Activated CD8-positive, alpha-beta T cell treated with anti-CD3 and anti-CD28 coated beads for 36 hours (primary cell): ENCODE results near the gene ALOX12B. TPM values are rescaled to one million over a fixed set of nuclear protein-coding genes. Genes with fewer than 3 reads are reported as not detected.

ENCODE experiments used
- ATAC-seq: fragments of 200-7000 bp; cut with Tn5 transposase; one replicate; pipeline ENCODE4 v1.10.0; 2021; ENCODE audit warnings: mild to moderate bottlenecking, moderate library complexity
- CTCF ChIA-PET: fragments of 350-600 bp; sonication (Branson Sonifier 250); formaldehyde crosslinking; loops from one replicate; lab custom pipeline; 2021; ENCODE audit warnings: antibody characterized with exemption; lab: Charles Lee
- POLR2A ChIA-PET: fragments of 350-600 bp; sonication (Branson Sonifier 250); formaldehyde crosslinking; loops from one replicate; lab custom pipeline; 2021; ENCODE audit warnings: antibody characterized with exemption; lab: Charles Lee
- DNase-seq: peaks from one replicate; pipeline ENCODE4 v3.0.0-alpha.2; 2020
- H3K27ac Mint-ChIP-seq: one replicate; pipeline ENCODE4 v1.8.0; 2021; ENCODE audit warnings: mild to moderate bottlenecking, mixed read lengths
- H3K27me3 Mint-ChIP-seq: one replicate; pipeline ENCODE4 v1.8.0; 2021; ENCODE audit warnings: mixed read lengths
- H3K36me3 Mint-ChIP-seq: one replicate; pipeline ENCODE4 v1.8.0; 2021; ENCODE audit warnings: low read depth, mixed read lengths
- H3K4me1 Mint-ChIP-seq: one replicate; pipeline ENCODE4 v1.8.0; 2021; ENCODE audit warnings: low read depth, mixed read lengths
- H3K4me3 Mint-ChIP-seq: one replicate; pipeline ENCODE4 v1.8.0; 2021; ENCODE audit warnings: mild to moderate bottlenecking, moderate library complexity, mixed read lengths
- H3K9me3 Mint-ChIP-seq: one replicate; pipeline ENCODE4 v1.8.0; 2021; ENCODE audit warnings: mixed read lengths
- intact Hi-C: fragments of 100-400 bp; cut with micrococcal nuclease; formaldehyde crosslinking; loops from one replicate; pipeline ENCODE4 v1.10.0; 2022
- total RNA-seq, 2 experiments: library from RNA; stranded (reverse); gene quantifications; one replicate each; pipeline ENCODE4 v1.2.3, GENCODE V29; 2021
- TF ChIP-seq, protein P1 (sequence below): fragments of 200-600 bp; IDR thresholded peaks from one replicate; pipeline ENCODE4 v1.8.0; 2022; ENCODE audit warnings: antibody characterized with exemption, mild to moderate bottlenecking

ALOX12B gene
- total RNA-seq, 2 experiments from 2014 or later, result 4.3 to 5.2 TPM

DNA sequence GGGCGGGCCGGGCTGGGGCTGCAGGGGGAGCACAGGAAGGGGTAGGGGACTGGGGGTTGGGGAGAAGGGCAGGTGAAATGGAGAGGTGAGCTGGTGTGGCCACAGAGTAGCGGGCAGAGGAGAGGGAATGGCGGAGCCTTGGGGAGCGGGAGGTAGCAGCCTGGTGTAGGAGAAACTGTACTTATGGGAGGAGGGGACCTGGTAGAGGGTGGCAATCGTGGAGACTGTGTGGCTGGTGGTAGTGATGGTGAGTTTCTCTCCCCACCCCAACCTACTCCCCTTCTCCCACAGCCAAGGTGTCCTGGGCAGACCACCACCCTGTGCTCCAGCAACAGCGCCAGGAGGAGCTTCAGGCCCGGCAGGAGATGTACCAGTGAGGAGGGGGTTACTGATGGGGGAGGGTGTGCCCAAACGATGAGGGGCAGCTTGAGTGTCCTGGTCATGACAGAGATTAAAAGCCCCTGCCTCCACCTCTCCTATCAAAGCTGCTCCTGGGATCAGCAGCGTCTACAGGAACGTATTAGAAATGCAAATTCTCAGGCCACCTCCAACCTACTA lies 47.8 kb downstream of the ALOX12B start:
- TF ChIP-seq, protein P1, sequence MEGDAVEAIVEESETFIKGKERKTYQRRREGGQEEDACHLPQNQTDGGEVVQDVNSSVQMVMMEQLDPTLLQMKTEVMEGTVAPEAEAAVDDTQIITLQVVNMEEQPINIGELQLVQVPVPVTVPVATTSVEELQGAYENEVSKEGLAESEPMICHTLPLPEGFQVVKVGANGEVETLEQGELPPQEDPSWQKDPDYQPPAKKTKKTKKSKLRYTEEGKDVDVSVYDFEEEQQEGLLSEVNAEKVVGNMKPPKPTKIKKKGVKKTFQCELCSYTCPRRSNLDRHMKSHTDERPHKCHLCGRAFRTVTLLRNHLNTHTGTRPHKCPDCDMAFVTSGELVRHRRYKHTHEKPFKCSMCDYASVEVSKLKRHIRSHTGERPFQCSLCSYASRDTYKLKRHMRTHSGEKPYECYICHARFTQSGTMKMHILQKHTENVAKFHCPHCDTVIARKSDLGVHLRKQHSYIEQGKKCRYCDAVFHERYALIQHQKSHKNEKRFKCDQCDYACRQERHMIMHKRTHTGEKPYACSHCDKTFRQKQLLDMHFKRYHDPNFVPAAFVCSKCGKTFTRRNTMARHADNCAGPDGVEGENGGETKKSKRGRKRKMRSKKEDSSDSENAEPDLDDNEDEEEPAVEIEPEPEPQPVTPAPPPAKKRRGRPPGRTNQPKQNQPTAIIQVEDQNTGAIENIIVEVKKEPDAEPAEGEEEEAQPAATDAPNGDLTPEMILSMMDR, result no peak
- Mint-ChIP-seq H3K4me3 (no peak overlapping the region), H3K36me3 (no peaks in the 10 kb centered on the region), H3K4me1 (peaks cover 4% of the 10 kb centered on the region), H3K27ac (no peak overlapping the region), H3K27me3 (peaks cover 18% of the 10 kb centered on the region), H3K9me3 (no peaks in the 10 kb centered on the region)
- no peak for ATAC-seq
- no peak for DNase-seq
- CTCF ChIA-PET, result interaction anchor here (1.0 to 4.4 kb wide), 4 partner anchors 18 to 296 kb away, joined by 3 to 65 read pairs (median 14); no protein-coding TSS in a partner anchor
- POLR2A ChIA-PET, result no interaction called here
- intact Hi-C loops, result no loop called here

DNA sequence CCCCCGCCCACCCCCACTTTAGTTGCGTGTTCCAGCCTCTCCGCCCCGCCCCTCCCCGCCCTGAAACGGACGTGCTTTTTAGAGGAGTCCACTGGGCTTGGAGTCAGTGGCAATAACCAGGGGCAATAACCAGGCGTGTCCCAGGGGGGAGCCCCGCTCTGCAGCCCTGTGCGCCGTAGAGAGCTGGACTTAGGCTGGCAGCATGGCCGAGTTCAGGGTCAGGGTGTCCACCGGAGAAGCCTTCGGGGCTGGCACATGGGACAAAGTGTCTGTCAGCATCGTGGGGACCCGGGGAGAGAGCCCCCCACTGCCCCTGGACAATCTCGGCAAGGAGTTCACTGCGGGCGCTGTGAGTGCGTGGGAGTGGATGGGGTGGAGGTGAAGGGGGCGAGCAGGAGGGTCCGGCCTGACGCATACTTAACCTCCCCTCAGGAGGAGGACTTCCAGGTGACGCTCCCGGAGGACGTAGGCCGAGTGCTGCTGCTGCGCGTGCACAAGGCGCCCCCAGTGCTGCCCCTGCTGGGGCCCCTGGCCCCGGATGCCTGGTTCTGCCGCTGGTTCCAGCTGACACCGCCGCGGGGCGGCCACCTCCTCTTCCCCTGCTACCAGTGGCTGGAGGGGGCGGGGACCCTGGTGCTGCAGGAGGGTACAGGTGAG lies 48.4 kb downstream of the ALOX12B start, which contains the start of gene ALOX15B:
ALOX15B (plus strand) TSS at position 106 of the 657 bp plus-strand sequence; CDS start at position 203, 97 bp downstream.
- peaks cover 4% of the 10 kb centered on the region for H3K4me1 Mint-ChIP-seq
- H3K4me3 Mint-ChIP-seq, result no peak within 1 kb of the TSS
- ATAC-seq (peak; percentile 52), DNase-seq (peak; percentile 34)
- H3K36me3 Mint-ChIP-seq, result no peaks in the 10 kb centered on the region
- peaks cover 22% of the 10 kb centered on the region for H3K27me3 Mint-ChIP-seq
- ChIA-PET POLR2A (no interaction called here), CTCF (interaction anchor here (1.0 to 4.4 kb wide), 4 partner anchors 18 to 295 kb away, joined by 3 to 65 read pairs (median 14); no protein-coding TSS in a partner anchor)
- H3K27ac Mint-ChIP-seq, result no peak within 1 kb of the TSS
- intact Hi-C loops, result no loop called here
- no peaks in the 10 kb centered on the region for H3K9me3 Mint-ChIP-seq
- TF ChIP-seq, protein P1, result no peak

DNA sequence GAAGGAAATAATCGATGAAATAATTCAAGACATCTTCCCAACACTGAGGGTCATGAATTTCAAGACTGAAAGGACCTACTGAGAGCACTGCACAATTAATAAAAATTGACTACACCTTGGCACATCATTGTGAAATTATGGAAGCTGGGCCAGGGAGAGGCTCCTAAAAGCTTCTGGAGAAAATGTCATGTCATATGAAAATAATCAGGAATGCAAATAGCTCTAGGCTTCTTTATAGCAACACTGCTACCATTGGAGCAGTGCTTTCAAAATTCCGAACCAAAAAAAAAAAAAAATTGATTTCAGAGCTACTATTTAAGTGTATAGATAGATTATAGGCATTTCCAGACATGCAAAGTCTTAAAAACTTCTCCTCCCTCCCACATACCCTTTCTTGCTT lies 55.1 kb downstream of the ALOX12B start:
- Mint-ChIP-seq H3K36me3 (no peaks in the 10 kb centered on the region), H3K27ac (no peak overlapping the region), H3K4me1 (no peaks in the 10 kb centered on the region), H3K4me3 (no peak overlapping the region), H3K27me3 (peaks cover 26% of the 10 kb centered on the region), H3K9me3 (no peaks in the 10 kb centered on the region)
- no peak for ATAC-seq
- intact Hi-C loops, result no loop called here
- ChIA-PET POLR2A (no interaction called here), CTCF (interaction anchor here (1.0 to 2.6 kb wide), 4 partner anchors 9 to 47 kb away, joined by 3 to 13 read pairs (median 6); no protein-coding TSS in a partner anchor)
- no peak for DNase-seq
- TF ChIP-seq, protein P1, result no peak

DNA sequence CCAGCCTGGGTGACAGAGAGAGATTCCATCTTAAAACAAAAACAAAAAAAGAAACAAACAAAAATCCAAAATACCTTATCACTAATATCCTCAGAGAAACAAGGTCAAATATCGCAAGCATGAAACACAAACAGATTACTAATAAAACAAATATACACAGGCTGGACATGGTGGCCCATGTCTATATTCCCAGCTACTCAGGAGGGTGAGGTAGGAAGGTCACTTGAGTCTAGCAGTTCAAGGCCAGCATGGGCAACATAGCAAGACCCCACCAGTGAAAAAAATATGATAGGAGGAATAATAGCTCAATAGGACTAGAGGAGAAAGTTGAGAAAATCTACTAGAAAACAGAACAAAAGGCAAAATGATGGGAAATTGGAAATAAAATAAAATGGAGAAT lies 55.6 kb downstream of the ALOX12B start:
- TF ChIP-seq, protein P1, result no peak
- H3K4me3 Mint-ChIP-seq, result no peak overlapping the region
- no peaks in the 10 kb centered on the region for H3K4me1 Mint-ChIP-seq
- ChIA-PET POLR2A (no interaction called here), CTCF (interaction anchor here (1.0 to 2.6 kb wide), 5 partner anchors 10 to 47 kb away, joined by 3 to 13 read pairs (median 6); no protein-coding TSS in a partner anchor)
- no peaks in the 10 kb centered on the region for H3K36me3 Mint-ChIP-seq
- peaks cover 26% of the 10 kb centered on the region for H3K27me3 Mint-ChIP-seq
- no peak for DNase-seq
- intact Hi-C loops, result no loop called here
- ATAC-seq, result no peak
- no peaks in the 10 kb centered on the region for H3K9me3 Mint-ChIP-seq
- H3K27ac Mint-ChIP-seq, result no peak overlapping the region

DNA sequence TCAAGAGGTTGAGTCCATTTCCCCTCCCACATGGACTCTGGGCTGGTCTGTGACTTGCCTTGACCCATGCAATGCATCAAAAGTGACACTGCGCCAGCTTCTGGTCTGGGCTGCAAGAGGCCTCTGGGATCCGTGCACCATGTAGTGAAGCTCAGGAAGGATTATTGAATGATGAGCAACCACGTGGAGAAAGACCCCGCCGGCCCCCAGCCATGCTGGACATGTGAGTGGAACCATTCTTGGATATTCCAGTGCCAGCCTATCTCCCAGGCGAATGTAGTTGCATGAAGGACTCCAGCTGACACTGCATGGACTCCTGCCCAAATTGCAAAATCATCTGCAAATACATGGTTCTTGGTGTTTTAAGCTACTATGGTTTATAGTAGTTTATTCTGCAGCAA lies 56.3 kb downstream of the ALOX12B start:
- no peaks in the 10 kb centered on the region for H3K4me1 Mint-ChIP-seq
- ChIA-PET CTCF (interaction anchor here (0.9 to 2.6 kb wide), 5 partner anchors 10 to 41 kb away, joined by 3 to 13 read pairs (median 6); no protein-coding TSS in a partner anchor), POLR2A (interaction anchor here (0.6 kb wide), 1 partner anchor 227 kb away, joined by 5 read pairs; no protein-coding TSS in a partner anchor)
- intact Hi-C loops, result no loop called here
- ATAC-seq (no peak), DNase-seq (no peak)
- H3K9me3 Mint-ChIP-seq, result no peaks in the 10 kb centered on the region
- no peaks in the 10 kb centered on the region for H3K36me3 Mint-ChIP-seq
- peaks cover 26% of the 10 kb centered on the region for H3K27me3 Mint-ChIP-seq
- no peak overlapping the region for H3K27ac Mint-ChIP-seq
- TF ChIP-seq, protein P1, result no peak
- no peak overlapping the region for H3K4me3 Mint-ChIP-seq
